Ascending aorta (tissue), 2 donors: ENCODE data around the gene GNAI2. TPM values are rescaled to one million over a fixed set of nuclear protein-coding genes. Genes with fewer than 3 reads are reported as not detected.

Experiments used
- DNase-seq, 2 donors: peaks; one replicate each; pipeline ENCODE4 v3.0.0-alpha.2; 2019; ENCODE audit warnings: low spot score in 2 of 2
- H3K27ac ChIP-seq, 2 donors: fragments of 200-600 bp; sonication (generic); one replicate each; pipeline ENCODE4 v1.5.1; 2016 to 2017; ENCODE audit warnings: mild to moderate bottlenecking in 1 of 2
- H3K27me3 ChIP-seq: fragments of 200-600 bp; sonication (generic); one replicate; pipeline ENCODE4 v1.5.1; 2017
- H3K36me3 ChIP-seq, 2 donors: fragments of 200-600 bp; sonication (generic); one replicate each; pipeline ENCODE4 v1.5.1; 2016
- H3K4me1 ChIP-seq, 2 donors: fragments of 200-600 bp; sonication (generic); one replicate each; pipeline ENCODE4 v1.5.1; 2016 to 2017; ENCODE audit warnings: mild to moderate bottlenecking in 1 of 2
- H3K4me3 ChIP-seq, 2 donors: fragments of 200-600 bp; sonication (generic); one replicate each; pipeline ENCODE4 v1.5.1; 2016 to 2017; ENCODE audit warnings: mild to moderate bottlenecking in 1 of 2
- H3K9me3 ChIP-seq, 2 donors: fragments of 200-600 bp; sonication (generic); one replicate each; pipeline ENCODE4 v1.5.1; 2016
- CTCF ChIP-seq, 3 experiments: fragments of 200-600 bp in 2 of 3; fragments of 450-650 bp in 1 of 3; sonication (generic) in 2 of 3; IDR thresholded peaks; one replicate each; pipeline ENCODE4 v1.5.1; 2016 to 2019; ENCODE audit warnings: antibody characterized with exemption in 3 of 3, mild to moderate bottlenecking in 1 of 3, moderate library complexity in 1 of 3
- intact Hi-C: fragments of 100-400 bp; cut with DNase I; formaldehyde crosslinking; loops from one replicate; pipeline ENCODE4 v1.15.1; 2023
- total RNA-seq: library from RNA; depleted of rRNA; stranded (reverse); fragments of >200 nt; gene quantifications from one replicate; pipeline ENCODE4 v1.1.0, GENCODE V29; 2016

The GNAI2 gene
- total RNA-seq, 1 donor from 2014 or later: 283 TPM

- DNase-seq: no peak
- no peak for TF ChIP-seq CTCF (IDR thresholded peaks at IDR 0.05)
- Histone ChIP-seq H3K4me3 (peak overlapping the region in 1 of 2 donors; percentile 60), H3K36me3 (peaks cover 0 to 11% of the 10 kb centered on the region in 2 donors), H3K27ac (no peak overlapping the region), H3K27me3 (no peaks in the 10 kb centered on the region), H3K9me3 (no peaks in the 10 kb centered on the region), H3K4me1 (peaks cover 12 to 27% of the 10 kb centered on the region in 2 donors)
- intact Hi-C loops: loop anchor here (1.0 to 5.0 kb wide), 4 partner anchors 13 to 151 kb away; no protein-coding TSS in a partner anchor
Measured at GRCh38 chr3:50273689-50274065, 37.7 kb downstream of the GNAI2 start.

- H3K9me3 ChIP-seq: no peaks in the 10 kb centered on the region
- peaks cover 0 to 11% of the 10 kb centered on the region in 2 donors for H3K36me3 ChIP-seq
- H3K4me1 ChIP-seq: peaks cover 11 to 23% of the 10 kb centered on the region in 2 donors
- intact Hi-C loops: loop anchor here (5.0 kb wide), 1 partner anchor 152 kb away; no protein-coding TSS in a partner anchor
- H3K27me3 ChIP-seq: no peaks in the 10 kb centered on the region
- no peak for DNase-seq
- TF ChIP-seq CTCF (IDR thresholded peaks at IDR 0.05): peak; percentile 41 to 59 (median 50)
- no peak overlapping the region for H3K4me3 ChIP-seq
- no peak overlapping the region for H3K27ac ChIP-seq
Measured at GRCh38 chr3:50274371-50275104, 38.5 kb downstream of the GNAI2 start.

- DNase-seq: no peak
- no peak overlapping the region for H3K27ac ChIP-seq
Measured at GRCh38 chr3:50275141-50275995, 39.4 kb downstream of the GNAI2 start.

GRCh38 chr3:50275996-50276761 is 40.2 kb downstream of the GNAI2 start:
- no peaks in the 10 kb centered on the region for H3K9me3 ChIP-seq
- peaks cover 11 to 12% of the 10 kb centered on the region in 2 donors for H3K4me1 ChIP-seq
- no peak for TF ChIP-seq CTCF (IDR thresholded peaks at IDR 0.05)
- H3K27ac ChIP-seq: no peak overlapping the region
- H3K36me3 ChIP-seq: peaks cover 0 to 11% of the 10 kb centered on the region in 2 donors
- no peaks in the 10 kb centered on the region for H3K27me3 ChIP-seq
- no peak for DNase-seq
- H3K4me3 ChIP-seq: no peak overlapping the region
- intact Hi-C loops: no loop called here

More at GRCh38 chr3:50275141-50275995, 39.4 kb downstream of the GNAI2 start:
- TF ChIP-seq CTCF (IDR thresholded peaks at IDR 0.05): no peak
- Histone ChIP-seq H3K4me3 (no peak overlapping the region), H3K9me3 (no peaks in the 10 kb centered on the region), H3K36me3 (peaks cover 0 to 11% of the 10 kb centered on the region in 2 donors), H3K4me1 (peaks cover 11 to 15% of the 10 kb centered on the region in 2 donors), H3K27me3 (no peaks in the 10 kb centered on the region)
- intact Hi-C loops: no loop called here

- Histone ChIP-seq H3K36me3 (peaks cover 0 to 11% of the 10 kb centered on the region in 2 donors), H3K4me1 (peaks cover 11 to 12% of the 10 kb centered on the region in 2 donors), H3K4me3 (no peak overlapping the region), H3K27ac (no peak overlapping the region), H3K27me3 (no peaks in the 10 kb centered on the region), H3K9me3 (no peaks in the 10 kb centered on the region)
- DNase-seq: no peak
- intact Hi-C loops: no loop called here
- no peak for TF ChIP-seq CTCF (IDR thresholded peaks at IDR 0.05)
Measured at GRCh38 chr3:50276762-50277101, 40.7 kb downstream of the GNAI2 start.
